ENCODE results near the gene SH3BP4.

Gene SH3BP4

DNA sequence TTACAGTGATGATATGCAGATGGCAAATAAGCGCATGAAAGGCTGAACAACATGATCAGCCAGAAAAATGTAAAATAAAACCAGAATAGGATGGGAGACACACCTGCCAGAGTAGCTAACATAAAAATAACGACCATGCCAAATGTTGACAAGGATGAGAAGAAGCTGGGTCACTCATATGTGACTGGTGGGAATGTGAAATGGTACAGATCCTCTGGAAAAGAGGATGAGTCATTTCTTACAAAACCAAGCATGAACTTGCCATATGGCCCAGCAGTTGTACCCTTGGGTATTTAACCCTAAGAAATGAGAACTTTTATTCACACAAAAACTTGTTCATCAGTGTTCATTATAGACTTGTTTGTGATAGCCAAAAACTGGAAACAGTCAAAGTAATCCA is 143.8 kb downstream of the SH3BP4 start:
- no peak for FAIRE-seq

DNA sequence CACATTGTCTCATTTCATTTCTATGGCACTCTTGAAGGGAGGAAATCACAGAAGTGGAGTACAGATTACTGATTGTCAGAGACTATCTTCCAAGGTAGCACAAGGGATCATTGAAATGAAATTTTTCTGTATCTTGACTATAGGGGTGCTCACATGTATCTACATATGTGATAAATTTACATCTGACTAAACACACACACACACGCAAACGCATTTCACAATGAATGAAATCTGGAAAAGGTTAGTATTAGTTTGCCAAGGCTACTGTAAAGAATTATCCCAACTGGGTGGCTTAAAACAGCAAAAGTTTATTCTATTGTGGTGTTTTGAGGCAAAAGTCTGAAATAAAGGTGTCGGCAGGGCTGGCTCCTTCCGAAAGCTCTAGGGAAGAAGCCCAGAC is 144.6 kb downstream of the SH3BP4 start:
- FAIRE-seq: no peak

DNA sequence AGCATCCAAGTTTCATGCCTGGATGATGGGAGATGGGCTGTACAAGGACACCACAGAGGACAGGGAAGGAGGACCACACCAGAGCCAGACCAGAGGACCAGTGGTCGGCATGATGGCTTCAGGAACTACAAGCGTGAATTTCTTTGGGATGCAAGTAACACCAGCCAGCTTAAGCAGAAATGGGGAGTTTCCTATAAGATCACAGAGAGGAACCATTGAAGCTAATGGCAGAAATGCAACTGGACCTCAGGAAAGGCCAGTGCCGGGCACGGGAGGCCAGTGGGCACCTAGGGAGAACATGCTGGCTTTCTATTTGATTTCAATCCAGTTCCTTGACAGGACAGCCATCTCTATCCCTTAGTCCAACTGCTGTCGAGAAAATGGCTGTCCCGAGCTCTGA is 145.4 kb downstream of the SH3BP4 start:
- no peak for FAIRE-seq

DNA sequence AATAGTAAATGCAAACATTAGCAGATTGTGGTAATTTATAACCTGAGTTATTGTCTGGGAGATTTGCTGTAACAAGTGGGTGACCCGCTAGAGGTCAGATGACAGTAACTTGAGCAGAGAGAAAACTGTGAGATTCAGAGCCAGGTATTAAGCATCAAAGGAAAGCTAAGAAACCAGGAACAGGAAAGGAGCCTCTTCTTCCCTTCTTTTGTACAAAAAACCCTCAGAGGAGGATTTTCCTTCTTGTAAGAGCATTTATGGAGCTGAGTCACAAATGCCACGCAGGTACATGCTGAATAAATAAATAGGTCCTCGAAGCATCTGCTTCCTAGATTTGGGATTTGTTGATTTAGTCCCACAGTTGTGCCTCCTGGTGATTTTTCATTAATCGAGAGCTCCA is 146.5 kb downstream of the SH3BP4 start:
- no peak for FAIRE-seq

DNA sequence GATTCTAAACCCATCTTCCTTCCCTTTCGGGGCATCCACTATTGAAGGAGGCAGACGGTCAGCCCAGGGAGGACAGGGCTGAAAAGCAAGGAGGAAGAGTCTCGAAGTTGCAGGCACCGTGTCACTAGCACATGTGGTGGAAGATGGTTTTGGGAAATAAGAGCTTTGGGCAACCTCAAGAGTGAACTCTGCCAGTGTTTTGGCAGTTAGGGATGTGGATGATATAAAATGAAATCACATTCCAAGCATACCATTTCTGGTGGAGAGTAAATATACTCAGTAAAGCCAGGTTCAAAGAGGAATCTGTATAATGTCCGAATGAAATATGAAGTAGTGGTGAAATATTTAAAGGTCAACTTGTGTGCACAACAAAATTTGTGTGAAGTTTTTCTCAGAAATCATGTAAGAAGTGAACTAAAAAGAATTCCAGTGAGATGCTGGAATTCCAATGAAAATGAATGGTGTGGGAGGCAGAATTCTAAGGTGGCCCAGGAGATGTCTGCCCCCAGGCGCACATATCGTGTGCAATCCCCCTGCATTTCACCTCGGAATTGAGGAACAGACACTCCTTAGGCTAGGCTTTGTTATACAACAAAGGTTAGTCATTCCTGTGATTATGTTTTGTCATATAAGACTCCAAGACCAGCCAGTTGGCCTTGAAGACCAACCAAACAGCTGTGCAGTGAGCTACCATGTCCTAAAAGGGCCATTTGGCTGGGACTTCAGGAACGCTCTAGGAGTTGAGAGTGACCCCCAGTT is 147.1 kb downstream of the SH3BP4 start:
- no peak for FAIRE-seq

DNA sequence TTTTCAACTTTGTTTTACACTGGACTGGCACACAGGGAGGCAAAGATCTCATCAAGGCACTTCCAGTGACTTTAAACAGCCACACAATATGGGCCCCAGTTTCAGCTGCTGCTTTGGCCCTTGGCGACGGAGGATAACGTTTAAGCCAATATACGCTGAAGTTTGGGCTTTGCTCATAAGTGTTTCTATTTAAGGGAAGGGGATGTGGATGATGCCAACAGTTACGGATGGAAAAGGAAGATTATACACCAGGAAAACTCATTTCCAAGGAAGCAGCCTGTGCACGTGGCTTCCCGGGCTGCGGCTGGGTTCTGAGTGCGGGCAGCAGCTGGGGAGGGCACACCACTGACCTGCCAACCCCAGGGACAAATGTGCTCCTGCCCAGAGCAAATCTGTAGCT is 151.1 kb downstream of the SH3BP4 start:
- no peak for FAIRE-seq
